GM18867 (cell line): Measurements from ENCODE around the gene RHOBTB3.

Source experiments
- ATAC-seq: cut with Tn5 transposase; IDR thresholded peaks from one replicate; pipeline ENCODE4 v1.9.1; 2021; ENCODE audit warnings: mild to moderate bottlenecking, moderate library complexity; ENCODE audit not compliant: unreplicated experiment

The RHOBTB3 gene

GRCh38 chr5:95730011-95730700 lies 980 bp upstream of the RHOBTB3 start:
- ATAC-seq, result no peak

GRCh38 chr5:95731571-95732554 lies 727 bp downstream of the RHOBTB3 start:
- ATAC-seq, result peak; percentile 38

GRCh38 chr5:95733107-95733665 lies 2.0 kb downstream of the RHOBTB3 start:
- no peak for ATAC-seq

GRCh38 chr5:95734187-95734586 lies 3.1 kb downstream of the RHOBTB3 start:
- no peak for ATAC-seq

- ATAC-seq, result no peak
These were observed 3.8 kb downstream of the RHOBTB3 start for GRCh38 chr5:95734906-95735305.

GRCh38 chr5:95735406-95735805 lies 4.3 kb downstream of the RHOBTB3 start:
- ATAC-seq, result no peak

GRCh38 chr5:95738072-95738471 lies 6.9 kb downstream of the RHOBTB3 start:
- no peak for ATAC-seq

- ATAC-seq, result no peak
These were observed 7.7 kb downstream of the RHOBTB3 start for GRCh38 chr5:95738834-95739233.

GRCh38 chr5:95739857-95740256 lies 8.7 kb downstream of the RHOBTB3 start:
- ATAC-seq, result no peak

GRCh38 chr5:95741458-95741857 lies 10.3 kb downstream of the RHOBTB3 start:
- no peak for ATAC-seq

GRCh38 chr5:95743232-95743631 lies 12.1 kb downstream of the RHOBTB3 start:
- ATAC-seq, result no peak

GRCh38 chr5:95743877-95744276 lies 12.7 kb downstream of the RHOBTB3 start:
- no peak for ATAC-seq

GRCh38 chr5:95746194-95746593 lies 15.1 kb downstream of the RHOBTB3 start:
- ATAC-seq, result no peak

GRCh38 chr5:95746722-95747679 lies 15.9 kb downstream of the RHOBTB3 start:
- no peak for ATAC-seq

- ATAC-seq, result no peak
These were observed 17.0 kb downstream of the RHOBTB3 start for GRCh38 chr5:95748133-95748532.

GRCh38 chr5:95754545-95754944 lies 23.4 kb downstream of the RHOBTB3 start:
- ATAC-seq, result no peak

- ATAC-seq, result no peak
These were observed 27.9 kb downstream of the RHOBTB3 start for GRCh38 chr5:95759005-95759404.

- no peak for ATAC-seq
These were observed 28.5 kb downstream of the RHOBTB3 start for GRCh38 chr5:95759634-95760033.

GRCh38 chr5:95760273-95761191 lies 29.4 kb downstream of the RHOBTB3 start:
- ATAC-seq, result peak; percentile 91
